ENCODE data around the gene CSF3R. TPM values are rescaled to one million over a fixed set of nuclear protein-coding genes. Genes with fewer than 3 reads are reported as not detected.

CSF3R gene
- total and polyA plus RNA-seq, 2 experiments from 2014 or later = 3.3 to 6.0 TPM

DNA sequence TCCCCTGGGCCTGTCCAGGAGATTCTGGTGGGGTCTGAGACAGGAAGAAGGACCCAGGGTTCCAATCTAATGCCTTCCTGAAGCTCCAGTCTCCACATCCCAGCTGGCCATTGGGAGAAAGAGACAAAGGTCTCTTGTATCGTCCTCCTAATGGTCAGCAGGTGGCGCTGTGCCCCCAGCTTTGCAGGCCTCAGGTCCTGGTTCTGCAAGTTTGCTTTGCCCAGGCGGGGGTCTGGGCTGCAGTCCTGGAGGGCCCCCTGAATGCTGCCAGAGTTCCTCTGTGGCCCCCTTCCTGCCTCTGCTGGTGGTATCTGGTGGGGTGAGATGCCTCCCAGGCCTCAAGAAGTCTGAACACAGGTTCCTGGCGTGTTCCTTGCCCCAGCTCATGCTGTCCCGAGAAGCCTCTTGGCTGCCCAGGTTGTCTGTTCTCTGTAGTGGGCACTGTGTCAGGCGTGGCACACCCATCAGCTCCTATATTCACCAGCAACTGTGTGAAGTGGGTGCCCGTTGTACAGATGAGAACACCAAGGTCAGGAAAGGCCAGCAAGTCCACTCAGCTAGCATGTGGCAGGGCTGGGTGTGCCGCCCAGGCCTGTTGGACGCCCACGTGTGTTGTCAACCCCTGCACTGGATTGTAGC is 33.8 kb upstream of the CSF3R start:
- TF ChIP-seq, protein P1, sequence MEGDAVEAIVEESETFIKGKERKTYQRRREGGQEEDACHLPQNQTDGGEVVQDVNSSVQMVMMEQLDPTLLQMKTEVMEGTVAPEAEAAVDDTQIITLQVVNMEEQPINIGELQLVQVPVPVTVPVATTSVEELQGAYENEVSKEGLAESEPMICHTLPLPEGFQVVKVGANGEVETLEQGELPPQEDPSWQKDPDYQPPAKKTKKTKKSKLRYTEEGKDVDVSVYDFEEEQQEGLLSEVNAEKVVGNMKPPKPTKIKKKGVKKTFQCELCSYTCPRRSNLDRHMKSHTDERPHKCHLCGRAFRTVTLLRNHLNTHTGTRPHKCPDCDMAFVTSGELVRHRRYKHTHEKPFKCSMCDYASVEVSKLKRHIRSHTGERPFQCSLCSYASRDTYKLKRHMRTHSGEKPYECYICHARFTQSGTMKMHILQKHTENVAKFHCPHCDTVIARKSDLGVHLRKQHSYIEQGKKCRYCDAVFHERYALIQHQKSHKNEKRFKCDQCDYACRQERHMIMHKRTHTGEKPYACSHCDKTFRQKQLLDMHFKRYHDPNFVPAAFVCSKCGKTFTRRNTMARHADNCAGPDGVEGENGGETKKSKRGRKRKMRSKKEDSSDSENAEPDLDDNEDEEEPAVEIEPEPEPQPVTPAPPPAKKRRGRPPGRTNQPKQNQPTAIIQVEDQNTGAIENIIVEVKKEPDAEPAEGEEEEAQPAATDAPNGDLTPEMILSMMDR (IDR thresholded peaks at IDR 0.05; ENCODE audit: low read depth, low read length) = peak; percentile 86
- Histone ChIP-seq H3K4me3 (no peak overlapping the region), H3K36me3 (no peaks in the 10 kb centered on the region), H3K4me1 (ENCODE audit: low read depth) (no peaks in the 10 kb centered on the region), H3K27me3 (no peaks in the 10 kb centered on the region), H3K27ac (no peak overlapping the region), H3K9me3 (ENCODE audit: low read depth) (no peaks in the 10 kb centered on the region)
- peak; percentile 71 to 76 for DNase-seq (ENCODE audit: low read depth in 1 of 2, low spot score in 1 of 2)

DNA sequence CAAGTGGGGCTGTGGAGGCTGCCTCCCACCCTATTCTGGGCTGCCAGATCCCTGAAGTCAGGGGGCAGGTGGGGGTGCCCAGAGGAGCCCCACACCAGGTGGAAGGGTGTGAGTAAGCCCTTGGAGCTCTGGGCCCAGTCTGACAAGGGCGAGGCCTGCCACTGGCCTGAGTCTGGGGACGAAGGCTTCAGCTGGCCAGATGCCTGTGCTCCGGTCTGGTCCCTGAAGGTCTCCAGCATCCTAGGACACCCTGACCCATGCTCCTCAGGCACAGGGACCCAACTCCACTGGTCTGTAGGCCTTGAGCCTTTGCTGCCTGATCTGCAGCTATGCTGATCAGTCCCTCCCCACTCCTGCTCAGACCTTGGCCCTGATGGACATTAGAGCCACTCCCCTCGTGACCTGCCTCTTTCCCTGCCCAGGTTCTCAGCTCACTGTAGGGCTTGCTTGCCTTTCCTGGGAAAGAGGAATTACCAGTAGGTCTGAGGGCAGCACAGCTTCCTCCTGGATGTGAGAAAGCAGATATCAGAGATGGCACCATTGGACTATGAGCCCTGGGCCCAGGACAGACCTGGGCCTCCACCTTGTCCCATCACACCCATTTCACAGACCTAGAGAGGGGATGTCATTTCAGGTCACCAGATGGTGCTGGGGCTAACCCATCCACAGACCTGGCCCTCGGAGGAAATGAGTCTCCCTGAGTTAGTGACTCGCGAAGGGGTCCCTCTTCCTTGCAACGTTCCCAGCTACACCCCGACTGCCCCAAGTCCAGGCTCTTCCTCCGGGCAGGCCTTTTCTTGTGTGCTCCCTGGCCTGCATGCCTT is 32.8 kb upstream of the CSF3R start:
- no peak for DNase-seq (ENCODE audit: low read depth in 1 of 2, low spot score in 1 of 2)
- H3K4me3 ChIP-seq = no peak overlapping the region
- no peak overlapping the region for H3K27ac ChIP-seq
- TF ChIP-seq, protein P1 (IDR thresholded peaks at IDR 0.05; ENCODE audit: low read depth, low read length) = no peak
- no peaks in the 10 kb centered on the region for H3K4me1 ChIP-seq (ENCODE audit: low read depth)
- H3K36me3 ChIP-seq = no peaks in the 10 kb centered on the region
- no peaks in the 10 kb centered on the region for H3K27me3 ChIP-seq
- no peaks in the 10 kb centered on the region for H3K9me3 ChIP-seq (ENCODE audit: low read depth)

DNA sequence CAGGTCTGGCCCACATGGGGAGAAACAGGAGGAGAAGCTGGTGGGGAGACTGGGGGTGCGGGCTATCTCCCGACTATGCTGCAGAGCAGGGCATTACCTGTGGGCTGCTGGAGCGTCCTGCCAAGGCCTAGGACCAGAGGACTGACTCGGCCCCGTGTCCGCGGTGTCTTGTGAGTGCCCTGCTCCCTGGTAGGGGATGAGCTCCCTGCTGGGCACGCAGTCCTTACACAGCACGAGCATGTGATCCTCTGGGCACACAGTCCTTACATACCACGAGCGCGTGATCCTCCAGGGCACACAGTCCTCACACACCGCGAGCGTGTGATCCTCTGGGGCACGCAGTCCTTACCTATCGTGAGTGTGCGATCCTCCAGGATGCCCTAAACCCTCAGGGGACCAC is 31.8 kb upstream of the CSF3R start:
- no peaks in the 10 kb centered on the region for H3K4me1 ChIP-seq (ENCODE audit: low read depth)
- no peaks in the 10 kb centered on the region for H3K36me3 ChIP-seq
- no peak overlapping the region for H3K4me3 ChIP-seq
- TF ChIP-seq, protein P1 (IDR thresholded peaks at IDR 0.05; ENCODE audit: low read depth, low read length) = no peak
- H3K27me3 ChIP-seq = no peaks in the 10 kb centered on the region
- H3K27ac ChIP-seq = no peak overlapping the region
- no peaks in the 10 kb centered on the region for H3K9me3 ChIP-seq (ENCODE audit: low read depth)
- DNase-seq (ENCODE audit: low read depth in 1 of 2, low spot score in 1 of 2) = no peak

DNA sequence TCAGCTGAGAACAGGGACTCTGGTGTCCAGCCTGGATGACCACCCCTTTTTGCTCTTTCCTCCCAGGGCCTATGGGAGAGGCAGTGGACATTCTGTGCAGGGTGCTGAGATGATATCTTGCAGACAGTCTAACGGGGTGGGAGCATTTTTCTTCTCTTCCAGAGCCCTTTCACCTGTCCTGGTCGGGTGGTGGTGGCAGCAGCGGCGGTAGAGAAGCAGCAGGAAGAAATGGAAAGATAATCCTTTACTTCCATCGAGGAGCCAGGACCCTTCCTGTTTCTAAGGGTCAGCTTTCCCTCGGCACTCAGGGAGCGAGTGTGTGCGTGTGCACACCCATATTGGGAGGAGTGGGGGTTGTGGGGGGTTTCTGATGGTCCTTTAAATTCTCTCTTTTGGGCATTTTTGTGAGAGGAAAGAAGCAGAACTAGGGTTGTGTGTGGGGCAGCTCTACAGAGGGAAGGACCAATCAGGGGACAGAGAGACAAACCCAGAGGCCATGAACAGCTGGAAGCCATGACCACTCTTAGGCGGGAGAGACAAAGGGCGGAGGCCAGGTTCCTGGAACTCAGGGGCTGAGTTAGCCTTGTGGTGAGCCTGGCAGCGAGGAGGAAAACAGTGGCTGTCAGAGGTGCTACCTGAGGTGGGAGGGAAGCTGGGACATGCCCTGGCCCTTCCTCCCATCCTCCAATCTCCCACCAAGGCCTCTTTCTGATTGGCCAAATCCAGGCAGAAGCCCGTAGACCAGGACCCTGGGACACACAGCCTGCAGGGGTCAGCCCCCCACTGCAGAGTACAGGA is 31.2 kb upstream of the CSF3R start:
- Histone ChIP-seq H3K4me1 (ENCODE audit: low read depth) (no peaks in the 10 kb centered on the region), H3K4me3 (no peak overlapping the region), H3K36me3 (no peaks in the 10 kb centered on the region), H3K9me3 (ENCODE audit: low read depth) (no peaks in the 10 kb centered on the region), H3K27ac (no peak overlapping the region), H3K27me3 (no peaks in the 10 kb centered on the region)
- TF ChIP-seq, protein P1 (IDR thresholded peaks at IDR 0.05; ENCODE audit: low read depth, low read length) = no peak
- DNase-seq (ENCODE audit: low read depth in 1 of 2, low spot score in 1 of 2) = no peak

DNA sequence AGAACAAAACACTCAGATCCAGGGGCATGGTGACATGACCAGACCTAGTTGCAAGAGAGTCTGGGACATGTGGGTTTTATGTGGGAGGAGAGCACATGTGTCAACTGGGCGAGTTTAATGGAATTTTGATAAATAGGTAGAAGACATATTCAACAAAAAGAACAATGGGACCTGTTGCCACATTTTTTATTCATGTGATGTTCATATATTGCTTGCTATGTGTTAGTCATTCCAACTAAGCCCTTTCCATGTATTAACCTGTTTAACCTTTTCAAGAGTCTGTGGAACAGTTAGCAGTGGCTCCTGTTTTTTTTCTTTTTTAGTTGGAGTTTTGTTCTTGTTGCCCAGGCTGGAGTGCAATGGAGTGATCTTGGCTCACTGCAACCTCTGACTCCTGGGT is 30.1 kb upstream of the CSF3R start:
- no peak for DNase-seq (ENCODE audit: low read depth in 1 of 2, low spot score in 1 of 2)
- no peak overlapping the region for H3K27ac ChIP-seq
- H3K36me3 ChIP-seq = no peaks in the 10 kb centered on the region
- H3K9me3 ChIP-seq (ENCODE audit: low read depth) = no peaks in the 10 kb centered on the region
- no peaks in the 10 kb centered on the region for H3K4me1 ChIP-seq (ENCODE audit: low read depth)
- no peaks in the 10 kb centered on the region for H3K27me3 ChIP-seq
- TF ChIP-seq, protein P1 (IDR thresholded peaks at IDR 0.05; ENCODE audit: low read depth, low read length) = no peak
- no peak overlapping the region for H3K4me3 ChIP-seq

All from cardiac muscle cell (in vitro differentiated cells and primary cell).